Esophagus muscularis mucosa (tissue), 4 donors: ENCODE data around the gene KCNA10.

Experiments used
- EP300 ChIP-seq: sonication (generic); formaldehyde crosslinking; IDR thresholded peaks from one replicate; pipeline ENCODE4 v1.6.1; 2017; ENCODE audit warnings: antibody characterized with exemption
- POLR2A ChIP-seq: fragments of 450-650 bp; IDR thresholded peaks from one replicate; pipeline ENCODE4 v1.6.1; 2017; ENCODE audit warnings: antibody characterized with exemption, moderate library complexity, mild to moderate bottlenecking, low read depth
- POLR2AphosphoS5 ChIP-seq, 2 donors: sonication (generic); formaldehyde crosslinking; IDR thresholded peaks; one replicate each; pipeline ENCODE4 v1.6.1; 2017; ENCODE audit warnings: antibody characterized with exemption in 2 of 2
- TF ChIP-seq, protein P1 (sequence below), 3 experiments: fragments of 200-600 bp in 2 of 3; fragments of 450-650 bp in 1 of 3; sonication (generic) in 2 of 3; IDR thresholded peaks; one replicate each; pipeline ENCODE4 v1.5.1; 2017 to 2019; ENCODE audit warnings: antibody characterized with exemption in 3 of 3, mild to moderate bottlenecking in 2 of 3, moderate library complexity in 1 of 3

DNA sequence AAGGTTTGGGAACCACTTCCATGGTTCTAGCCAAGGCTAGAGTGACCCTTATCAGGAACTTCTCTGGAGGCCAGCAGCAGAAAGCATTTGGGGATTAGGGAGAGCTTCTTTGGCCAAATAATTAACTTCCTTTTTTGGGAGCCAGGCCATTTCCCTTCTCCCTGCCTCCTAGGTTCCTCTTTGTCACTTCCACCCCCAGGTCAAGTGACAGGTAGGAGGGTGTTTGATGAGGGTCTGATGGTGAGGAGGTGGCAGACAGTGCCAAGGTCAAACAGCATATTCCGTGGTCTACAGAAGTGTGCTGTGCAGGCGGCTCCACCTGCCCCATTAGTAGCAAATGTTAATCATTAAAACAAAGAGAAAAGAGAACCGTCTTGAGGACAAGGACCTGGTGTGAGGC lies 1.9 kb upstream of the KCNA10 start:
- TF ChIP-seq POLR2A = no peak
- TF ChIP-seq, protein P1, sequence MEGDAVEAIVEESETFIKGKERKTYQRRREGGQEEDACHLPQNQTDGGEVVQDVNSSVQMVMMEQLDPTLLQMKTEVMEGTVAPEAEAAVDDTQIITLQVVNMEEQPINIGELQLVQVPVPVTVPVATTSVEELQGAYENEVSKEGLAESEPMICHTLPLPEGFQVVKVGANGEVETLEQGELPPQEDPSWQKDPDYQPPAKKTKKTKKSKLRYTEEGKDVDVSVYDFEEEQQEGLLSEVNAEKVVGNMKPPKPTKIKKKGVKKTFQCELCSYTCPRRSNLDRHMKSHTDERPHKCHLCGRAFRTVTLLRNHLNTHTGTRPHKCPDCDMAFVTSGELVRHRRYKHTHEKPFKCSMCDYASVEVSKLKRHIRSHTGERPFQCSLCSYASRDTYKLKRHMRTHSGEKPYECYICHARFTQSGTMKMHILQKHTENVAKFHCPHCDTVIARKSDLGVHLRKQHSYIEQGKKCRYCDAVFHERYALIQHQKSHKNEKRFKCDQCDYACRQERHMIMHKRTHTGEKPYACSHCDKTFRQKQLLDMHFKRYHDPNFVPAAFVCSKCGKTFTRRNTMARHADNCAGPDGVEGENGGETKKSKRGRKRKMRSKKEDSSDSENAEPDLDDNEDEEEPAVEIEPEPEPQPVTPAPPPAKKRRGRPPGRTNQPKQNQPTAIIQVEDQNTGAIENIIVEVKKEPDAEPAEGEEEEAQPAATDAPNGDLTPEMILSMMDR (IDR thresholded peaks at IDR 0.05) = no peak
- no peak for TF ChIP-seq EP300
- no peak for TF ChIP-seq POLR2AphosphoS5 (IDR thresholded peaks at IDR 0.05)
